CD4-positive, alpha-beta T cell treated with Interleukin-17A for 1 hour (primary cell): ENCODE data around the gene TRPT1.

ENCODE experiments used
- DNase-seq: peaks from one replicate; pipeline ENCODE4 v3.0.0-alpha.2; 2020

The TRPT1 gene

DNA sequence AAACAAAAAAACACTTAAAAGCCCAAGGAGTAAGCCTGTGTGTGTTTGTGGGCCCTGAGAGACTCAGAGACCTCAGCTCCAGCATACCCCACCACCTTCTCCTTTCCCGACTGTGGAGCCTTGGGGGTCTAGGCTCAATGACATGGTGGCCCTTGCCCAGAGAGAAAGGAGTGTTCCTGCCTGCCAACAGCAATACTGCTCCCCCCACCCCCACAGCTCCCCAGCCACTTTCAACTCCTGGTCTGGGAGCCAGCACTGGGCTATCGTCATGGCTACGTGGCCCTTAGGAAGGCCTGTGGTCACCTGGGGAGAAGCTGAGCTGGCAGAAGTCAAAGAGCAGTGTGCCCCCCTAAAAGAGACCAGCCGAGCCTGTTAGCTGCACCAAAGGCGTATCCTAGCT, 18.1 kb upstream of the TRPT1 start:
- DNase-seq = no peak

DNA sequence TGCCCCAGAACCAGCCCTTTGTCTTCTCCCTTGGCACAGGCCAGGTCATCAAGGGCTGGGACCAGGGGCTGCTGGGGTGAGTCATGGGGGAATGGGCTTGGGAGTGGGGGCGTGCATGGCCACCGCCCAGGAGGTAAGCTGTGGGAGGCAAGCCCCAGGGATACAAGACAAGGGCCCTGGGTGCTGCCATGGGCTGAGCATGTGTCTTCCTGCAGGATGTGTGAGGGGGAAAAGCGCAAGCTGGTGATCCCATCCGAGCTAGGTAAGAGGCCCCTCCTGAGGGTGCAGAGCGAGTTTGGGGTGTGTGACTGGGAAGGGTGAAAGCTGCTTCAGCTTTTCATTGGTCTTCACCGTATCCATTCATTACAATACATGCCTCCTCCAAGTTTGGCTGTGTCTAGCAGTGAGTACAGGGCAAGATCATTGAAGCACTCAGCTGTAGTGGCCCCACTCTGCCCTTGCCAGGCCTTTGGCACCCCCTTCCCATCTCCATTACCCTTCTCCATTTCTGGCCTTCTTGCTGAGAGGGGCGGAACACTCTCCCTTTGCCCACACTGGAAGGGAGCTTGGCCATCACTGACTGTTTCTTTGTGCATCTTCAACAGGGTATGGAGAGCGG, 17.4 kb upstream of the TRPT1 start:
- no peak for DNase-seq

DNA sequence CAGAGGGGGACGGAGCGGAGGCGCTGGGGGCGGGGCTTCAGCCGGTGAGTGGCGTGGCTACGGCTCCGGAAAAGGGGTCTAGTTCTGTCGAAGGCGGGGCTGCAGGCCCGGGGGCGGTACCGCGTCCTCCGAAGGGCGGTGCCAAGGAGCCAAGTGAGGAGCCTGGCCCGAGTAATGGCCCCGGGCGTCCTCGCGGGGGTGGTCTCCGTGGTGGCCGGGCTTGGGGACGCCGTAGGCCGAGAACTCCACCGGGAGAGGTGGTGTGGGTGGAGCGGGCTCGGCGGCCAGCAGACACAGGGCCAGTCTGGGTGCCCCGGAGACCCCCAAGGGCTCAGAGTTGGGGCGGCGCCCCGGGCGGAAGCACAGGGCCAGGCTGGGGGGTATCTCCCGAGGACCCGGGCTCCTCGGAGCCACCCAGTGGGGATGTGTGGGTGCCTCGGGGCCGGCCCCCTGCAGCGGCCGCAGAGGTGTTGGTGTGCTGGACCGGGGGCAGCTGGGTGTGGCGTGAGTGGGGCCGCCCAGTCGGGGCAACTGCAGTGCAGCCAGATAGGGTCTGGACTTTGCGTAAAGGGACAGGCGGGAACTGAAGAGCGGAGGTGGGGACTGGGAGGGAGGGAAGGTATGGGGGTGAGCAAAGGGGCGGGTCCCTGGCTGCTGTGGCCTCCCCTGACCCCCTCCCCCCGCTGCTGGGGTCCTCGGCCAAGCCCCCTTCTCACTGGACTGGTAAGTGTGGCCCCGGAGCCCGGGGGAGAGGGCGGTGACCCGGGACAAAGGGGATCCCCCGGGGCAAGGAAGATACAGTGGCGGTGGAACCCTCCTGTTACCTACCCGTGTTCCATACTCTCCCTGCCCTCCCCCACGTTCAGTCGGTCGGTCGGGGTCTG, 15.7 kb upstream of the TRPT1 start:
- DNase-seq = peak; percentile 19

DNA sequence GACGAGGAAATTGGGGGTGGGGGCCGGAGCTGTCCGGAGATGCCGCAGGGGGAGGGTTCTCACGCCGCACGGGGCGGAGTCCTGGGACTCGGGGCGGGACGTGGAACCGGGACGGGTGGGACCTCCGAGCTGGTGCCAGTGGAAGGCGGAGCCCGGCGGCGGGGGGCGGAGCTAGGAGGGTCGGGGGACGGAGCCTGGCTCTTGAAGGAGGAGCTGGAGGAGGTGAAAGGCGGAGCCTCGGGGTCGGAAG, 15.2 kb upstream of the TRPT1 start:
- peak; percentile 100 for DNase-seq

DNA sequence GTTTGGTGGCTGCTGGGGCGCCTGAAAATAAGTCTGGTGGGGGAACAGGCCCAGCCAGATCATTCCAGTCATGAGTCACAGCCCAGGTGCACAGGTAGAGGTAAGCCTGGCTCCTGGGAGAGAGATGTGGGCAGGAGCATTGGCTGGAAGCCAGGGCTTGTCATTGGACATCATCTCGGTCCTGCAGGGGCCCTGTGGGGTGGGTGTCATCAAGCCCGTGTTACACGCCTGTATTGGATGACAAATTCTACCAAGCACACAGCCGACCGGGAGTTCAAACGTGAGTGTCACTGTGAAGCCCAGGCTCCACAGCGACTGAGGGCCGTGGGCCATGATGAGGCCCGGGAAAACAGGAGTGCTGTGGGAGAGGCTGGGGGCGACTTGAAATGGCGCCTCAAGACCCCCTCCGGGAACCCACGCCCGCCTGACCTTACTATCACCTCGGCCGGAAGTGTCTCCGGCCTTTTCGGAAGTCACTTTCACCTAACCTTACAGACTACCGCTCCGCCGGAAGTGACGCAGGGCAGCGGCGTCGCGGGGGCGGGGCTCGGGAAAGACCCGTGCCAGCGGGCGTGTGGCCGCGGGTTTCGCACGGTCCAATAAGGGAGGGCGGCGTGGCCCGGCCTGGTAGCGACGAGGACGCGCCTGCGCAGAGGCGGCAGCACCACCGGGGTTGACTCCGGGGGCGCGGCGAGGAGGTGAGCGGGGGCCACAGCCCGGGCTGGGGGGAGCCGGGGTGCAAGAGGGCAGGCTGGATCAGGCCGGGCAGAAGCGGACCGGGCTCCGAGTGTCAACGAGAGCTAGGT, 14.7 kb upstream of the TRPT1 start, which contains the start of gene FKBP2:
Gene FKBP2, plus strand, starts transcription at position 661 of the 806 bp plus-strand sequence. CDS start 1,293 bp downstream, outside the sequence.
- DNase-seq = peak; percentile 98

DNA sequence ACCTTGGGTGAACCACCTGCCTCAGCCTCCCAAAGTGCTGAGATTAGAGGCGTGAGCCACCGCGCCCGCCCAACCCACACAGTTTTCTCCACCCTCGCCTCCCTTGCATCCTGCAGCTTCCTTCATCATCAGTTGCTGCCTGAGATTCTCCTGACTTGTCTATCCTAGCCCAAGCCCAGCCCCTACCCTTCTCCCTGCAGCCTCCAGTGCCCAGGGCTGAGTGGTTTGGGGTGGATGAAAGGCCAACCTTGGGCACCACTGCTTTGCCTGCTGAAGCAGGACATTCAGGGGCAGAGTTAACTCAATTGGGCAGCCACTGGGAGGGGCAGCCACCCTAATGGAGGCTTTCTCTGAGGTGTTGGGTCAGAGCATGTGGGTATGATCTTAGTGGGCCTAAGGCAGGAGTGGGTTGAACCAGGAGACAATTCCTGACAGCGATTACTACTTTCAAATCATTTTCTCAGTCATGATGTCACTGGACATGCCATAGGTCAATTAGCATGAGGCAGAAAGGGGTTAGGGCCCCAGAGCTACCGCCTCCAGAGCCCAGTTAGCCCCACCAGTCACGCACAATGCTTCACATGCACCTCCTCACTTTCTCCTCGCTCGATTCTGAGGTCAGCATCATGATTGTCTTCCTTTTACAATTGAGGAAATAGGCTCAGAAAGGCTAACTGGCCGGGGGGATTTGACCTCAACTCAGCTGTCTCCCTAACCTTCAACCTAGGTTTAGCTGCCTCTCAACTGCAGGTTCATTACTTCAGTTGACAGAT, 13.9 kb upstream of the TRPT1 start:
- DNase-seq = no peak

DNA sequence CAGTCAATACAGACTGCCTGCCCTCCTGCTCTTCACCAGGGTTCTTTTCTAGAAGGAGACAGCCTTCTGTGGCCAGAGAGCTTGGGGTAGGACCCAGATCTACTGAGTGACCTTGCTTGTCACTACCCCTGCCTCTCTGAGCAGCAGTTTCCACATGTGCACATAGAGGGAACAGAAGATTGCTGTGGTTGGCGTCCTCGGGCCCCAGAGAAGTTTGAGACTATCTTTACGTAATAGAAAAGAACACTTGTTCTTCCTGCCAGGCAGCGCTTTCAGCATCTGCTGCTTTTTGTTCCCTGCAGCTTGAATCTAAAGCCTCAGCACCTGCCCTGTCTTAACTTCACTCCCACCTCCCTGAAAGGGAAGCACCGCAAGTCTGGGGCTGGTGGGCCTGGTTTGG, 13.0 kb upstream of the TRPT1 start:
- DNase-seq = no peak

DNA sequence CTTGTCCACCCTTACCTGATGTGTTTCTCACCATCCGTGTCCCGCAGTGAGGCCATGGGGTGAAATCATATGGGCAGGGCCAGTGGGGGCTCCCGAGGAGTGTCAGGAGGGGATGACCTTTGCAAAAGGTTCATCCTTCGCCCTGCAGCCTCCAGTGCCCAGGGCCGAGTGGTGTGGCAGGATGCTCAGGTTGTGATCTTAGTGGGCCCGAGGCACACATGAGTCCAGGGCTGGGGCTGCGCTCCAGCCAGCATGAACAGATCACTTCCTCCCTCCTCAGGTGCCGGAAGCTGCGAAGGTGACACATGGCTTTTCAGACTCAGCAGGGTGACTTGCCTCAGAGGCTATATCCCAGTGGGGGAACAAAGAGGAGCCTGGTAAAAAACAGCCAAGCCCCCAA, 12.1 kb upstream of the TRPT1 start:
- no peak for DNase-seq

DNA sequence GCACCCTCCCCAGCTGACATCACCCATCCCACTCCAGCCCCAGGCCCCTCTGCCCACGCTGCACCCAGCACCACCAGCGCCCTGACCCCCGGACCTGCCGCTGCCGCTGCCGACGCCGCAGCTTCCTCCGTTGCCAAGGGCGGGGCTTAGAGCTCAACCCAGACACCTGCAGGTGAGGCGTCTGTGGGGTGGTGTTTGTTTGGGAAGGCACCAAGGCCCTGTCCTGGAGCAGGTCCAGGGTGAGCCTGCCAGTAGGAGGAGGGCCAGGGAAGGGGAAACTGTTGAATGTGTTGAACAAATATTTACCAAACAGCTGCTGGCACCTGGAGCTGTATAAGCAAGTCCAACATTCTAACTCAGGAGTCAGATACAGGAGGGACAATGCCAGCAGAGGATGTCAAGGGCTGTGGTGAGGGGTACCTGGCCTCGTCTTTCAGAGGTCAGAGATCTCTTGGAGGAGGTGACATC, 11.5 kb upstream of the TRPT1 start:
- DNase-seq = no peak

DNA sequence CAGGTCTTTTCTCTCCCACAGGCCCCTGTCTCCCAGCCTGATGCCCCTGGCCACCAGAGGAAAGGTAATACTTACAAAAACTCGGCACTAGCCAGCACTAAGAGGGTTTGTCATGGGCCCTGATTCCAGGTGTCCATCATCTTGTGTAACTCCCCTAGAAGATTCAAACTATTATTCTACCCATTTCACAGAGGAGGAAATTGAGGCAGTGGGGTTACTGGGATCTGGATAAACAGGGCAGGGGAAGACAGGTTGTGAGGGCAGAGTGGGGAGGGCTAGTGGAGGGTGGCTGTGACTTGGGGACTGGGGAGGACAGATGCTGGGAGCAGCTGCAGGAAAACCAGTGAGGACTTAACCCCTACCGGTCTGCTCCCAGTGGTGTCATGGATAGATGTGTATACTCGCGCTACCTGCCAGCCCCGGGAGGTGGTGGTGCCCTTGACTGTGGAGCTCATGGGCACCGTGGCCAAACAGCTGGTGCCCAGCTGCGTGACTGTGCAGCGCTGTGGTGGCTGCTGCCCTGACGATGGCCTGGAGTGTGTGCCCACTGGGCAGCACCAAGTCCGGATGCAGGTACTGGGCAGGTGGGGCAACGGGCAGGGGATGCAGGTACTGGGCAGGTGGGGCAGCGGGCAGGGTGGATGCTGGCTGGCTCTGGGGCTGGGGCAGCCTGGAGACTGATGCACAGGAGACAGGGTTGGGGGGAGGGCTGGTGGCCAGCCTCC, 9.6 kb upstream of the TRPT1 start:
- DNase-seq = no peak

DNA sequence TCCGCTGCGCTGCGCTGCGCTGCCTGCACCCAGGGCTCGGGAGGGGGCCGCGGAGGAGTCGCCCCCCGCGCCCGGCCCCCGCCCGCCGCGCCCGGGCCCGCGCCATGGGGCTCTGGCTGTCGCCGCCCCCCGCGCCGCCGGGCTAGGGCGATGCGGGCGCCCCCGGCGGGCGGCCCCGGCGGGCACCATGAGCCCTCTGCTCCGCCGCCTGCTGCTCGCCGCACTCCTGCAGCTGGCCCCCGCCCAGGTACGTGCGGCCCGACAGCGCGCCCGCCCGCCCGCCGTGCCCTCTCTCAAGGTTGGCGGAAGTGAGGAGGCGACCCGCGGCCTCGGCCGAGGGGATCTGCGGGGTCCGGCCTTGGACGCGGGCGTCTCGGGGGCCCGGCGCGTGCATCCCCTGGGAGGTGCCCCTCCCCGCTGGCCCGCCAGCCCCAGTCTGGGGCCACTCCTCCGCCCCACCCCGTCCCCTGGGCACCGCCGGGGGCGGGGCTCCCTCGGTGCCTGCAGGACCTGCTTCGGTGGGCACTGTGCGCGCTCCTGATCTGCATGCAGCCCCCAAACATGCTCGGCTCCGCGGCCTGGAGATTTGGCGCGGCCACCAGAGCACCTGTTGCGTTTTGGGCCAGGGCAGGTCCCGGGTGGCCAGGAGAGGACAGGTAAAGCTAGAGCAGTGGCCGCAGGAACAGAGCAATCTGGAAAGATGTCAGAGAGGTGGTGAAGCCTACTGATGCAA, 8.8 kb upstream of the TRPT1 start:
- DNase-seq = peak; percentile 45

DNA sequence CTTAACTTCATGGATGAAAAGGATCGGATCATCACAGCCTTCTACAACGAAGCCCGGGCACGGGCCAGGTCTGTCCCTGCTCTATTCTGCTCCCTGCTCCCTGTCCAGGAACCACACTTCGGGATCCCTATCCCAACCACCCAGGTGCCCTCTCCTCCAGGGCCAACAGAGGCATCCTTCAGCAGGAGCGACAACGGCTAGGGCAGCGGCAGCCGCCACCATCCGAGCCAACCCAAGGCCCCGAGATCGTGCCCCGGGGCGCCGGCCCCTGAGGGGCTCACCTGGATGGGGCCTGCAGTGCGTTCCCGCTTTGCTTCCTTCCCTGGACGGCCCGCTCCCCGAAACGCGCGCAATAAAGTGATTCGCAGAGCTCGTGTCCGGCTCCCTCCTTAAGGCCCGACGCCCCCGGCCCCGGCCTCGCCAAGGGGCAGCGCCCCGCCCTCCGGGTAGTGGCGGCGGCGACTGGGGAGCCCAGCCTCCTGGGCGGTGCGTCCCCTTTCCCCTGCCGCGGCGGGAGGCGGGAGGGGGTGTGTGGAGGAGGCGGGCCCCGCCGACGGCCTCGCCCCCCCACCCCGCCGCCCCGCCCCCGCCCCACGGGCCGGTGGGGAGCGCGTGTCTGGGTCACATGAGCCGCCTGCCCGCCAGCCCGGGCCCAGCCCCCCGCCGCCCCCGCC, 8.1 kb upstream of the TRPT1 start, which contains the start of gene VEGFB:
Gene VEGFB, plus strand, starts transcription at position 672 of the 674 bp plus-strand sequence. CDS start 250 bp downstream, outside the sequence.
- DNase-seq = peak; percentile 80

DNA sequence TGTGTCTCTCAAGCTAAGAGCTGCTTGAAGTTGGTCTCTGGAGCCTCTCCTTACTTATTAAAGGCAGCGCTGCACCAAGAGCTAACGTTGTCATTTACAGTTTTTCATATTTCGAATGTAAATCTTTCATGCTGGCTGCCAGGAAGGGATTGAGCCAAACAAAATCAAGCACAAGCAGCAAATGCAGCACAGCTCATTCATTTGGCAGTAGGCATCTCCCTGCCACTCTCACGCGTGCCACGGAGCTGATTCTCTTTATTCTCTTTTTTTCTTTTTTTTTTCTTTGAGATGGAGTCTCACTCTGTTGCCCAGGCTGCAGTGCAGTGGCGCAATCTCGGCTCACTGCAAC, 7.0 kb upstream of the TRPT1 start:
- DNase-seq = no peak

DNA sequence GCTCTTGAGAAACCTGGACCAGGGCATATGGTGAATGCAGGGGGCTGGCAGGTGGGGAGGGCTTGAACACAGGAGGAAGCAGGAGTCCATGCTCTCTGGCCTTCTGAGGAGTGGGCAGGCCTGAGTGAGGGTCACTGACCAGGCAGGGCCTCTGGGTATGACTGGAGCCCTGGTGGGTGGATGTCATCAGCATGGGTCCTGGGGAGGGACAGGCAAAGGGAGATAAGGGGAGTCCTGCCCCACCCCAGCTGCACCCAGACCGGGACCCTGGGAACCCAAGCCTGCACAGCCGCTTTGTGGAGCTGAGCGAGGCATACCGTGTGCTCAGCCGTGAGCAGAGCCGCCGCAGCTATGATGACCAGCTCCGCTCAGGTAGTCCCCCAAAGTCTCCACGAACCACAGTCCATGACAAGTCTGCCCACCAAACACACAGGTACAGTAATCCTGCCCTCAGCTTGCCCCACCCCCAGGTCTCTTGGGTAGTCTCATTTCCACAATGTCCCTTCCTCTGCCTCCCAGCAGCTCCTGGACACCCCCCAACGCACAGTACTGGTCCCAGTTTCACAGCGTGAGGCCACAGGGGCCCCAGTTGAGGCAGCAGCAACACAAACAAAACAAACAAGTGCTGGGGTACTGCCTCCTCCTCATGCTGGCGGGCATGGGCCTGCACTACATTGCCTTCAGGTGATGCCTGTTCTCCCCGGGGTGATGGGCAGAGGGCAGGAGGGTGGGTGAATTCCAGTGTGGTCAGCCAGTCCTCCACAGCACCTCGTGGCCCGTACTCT, 6.4 kb upstream of the TRPT1 start:
- DNase-seq = no peak

DNA sequence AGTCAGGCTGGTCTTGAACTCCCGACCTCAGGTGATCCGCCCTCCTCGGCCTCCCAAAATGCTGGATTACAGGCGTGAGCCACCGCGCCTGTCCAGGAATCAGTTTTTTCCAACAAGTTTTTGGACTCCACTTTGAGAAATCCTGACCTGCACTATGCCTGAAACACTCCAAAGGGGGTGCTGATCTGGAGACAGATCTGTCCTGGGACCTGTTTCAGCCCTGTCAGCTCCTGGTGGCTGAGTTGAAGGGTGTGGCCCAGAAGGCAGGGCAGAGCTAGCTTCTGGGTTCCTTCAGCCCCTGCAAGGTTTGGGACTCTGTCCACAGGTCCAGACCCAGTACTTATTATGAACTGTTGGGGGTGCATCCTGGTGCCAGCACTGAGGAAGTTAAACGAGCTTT, 5.6 kb upstream of the TRPT1 start:
- no peak for DNase-seq

DNA sequence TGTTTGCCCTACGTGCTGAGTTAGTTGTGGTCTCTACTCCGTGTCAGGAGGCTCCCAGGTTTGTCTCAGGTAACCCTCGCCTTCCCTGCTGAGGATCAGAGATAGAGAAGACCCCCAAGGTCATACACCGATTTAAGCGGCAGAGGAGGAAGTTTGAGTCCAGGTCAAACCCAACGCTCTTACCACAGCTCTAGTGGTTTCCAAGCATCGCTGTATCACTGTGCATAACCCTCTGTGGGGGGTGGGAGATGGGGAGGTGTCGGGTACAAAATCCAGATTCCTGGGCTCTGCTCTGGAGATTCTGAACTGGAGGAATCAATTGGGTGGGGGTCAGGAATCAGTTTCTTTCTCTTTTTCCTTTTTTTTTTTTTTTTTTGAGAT, 5.0 kb upstream of the TRPT1 start:
- no peak for DNase-seq

DNA sequence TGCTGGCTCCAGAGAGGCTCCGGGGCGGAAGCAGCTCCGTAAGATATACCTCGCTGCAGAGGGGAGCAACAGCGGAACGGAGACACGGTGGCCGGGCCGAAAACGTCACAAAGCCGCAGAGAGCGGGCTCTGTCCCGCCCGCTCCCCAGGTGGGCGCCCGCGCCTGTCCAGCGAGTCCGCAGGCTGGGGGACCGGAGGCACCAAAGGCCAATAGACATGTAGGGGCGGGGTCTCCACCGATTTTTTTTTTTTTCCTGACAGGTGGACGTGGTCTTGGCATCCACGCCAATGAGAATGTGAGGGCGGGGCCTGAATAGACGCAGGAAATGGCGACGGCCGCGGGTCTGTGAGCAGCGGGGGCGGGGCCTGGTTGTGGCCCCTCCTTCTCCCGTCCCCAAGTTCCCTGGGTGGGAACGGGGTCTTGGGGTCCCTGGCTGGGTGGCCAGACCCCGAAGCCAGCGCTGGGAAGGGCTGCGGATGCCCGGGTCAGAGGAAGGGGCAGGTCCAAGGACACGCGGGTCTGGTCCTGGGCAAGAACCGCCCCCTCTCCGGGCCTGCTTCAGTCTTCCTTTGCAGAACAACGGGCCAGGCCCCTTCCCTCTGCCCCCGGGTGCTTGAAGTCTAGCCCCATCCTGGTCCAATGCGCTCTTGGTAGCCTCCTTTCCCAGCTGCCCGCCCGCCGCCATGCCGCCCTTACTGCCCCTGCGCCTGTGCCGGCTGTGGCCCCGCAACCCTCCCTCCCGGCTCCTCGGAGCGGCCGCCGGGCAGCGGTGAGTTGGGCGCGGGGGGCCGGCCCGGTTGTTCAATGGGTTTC, 4.4 kb upstream of the TRPT1 start, which contains the start of gene DNAJC4:
Gene DNAJC4, plus strand, starts transcription at position 378 of the 814 bp plus-strand sequence. Its CDS starts 307 bp downstream, at position 685.
- peak; percentile 92 for DNase-seq

DNA sequence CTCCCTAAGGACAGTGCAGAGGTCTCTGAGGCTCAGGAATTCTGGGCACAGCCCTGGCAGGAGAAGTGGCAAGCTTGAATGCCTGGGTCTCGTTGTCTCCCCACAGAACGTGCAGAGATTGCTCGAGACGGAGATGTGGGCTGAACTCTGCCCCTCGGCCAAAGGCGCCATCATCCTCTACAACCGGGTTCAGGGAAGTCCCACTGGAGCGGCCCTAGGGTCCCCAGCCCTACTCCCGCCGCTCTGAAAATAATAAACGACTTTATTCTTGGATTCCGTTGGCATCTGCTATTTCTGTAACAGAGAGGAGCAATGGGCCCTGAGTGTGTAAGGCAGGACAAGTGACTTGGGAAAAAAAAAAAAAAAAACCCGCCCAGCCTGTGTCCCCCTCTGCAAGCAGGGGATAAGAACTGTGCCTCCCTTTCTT, 3.8 kb upstream of the TRPT1 start:
- no peak for DNase-seq
